ENCODE data around the gene USP20.

USP20 gene

DNA sequence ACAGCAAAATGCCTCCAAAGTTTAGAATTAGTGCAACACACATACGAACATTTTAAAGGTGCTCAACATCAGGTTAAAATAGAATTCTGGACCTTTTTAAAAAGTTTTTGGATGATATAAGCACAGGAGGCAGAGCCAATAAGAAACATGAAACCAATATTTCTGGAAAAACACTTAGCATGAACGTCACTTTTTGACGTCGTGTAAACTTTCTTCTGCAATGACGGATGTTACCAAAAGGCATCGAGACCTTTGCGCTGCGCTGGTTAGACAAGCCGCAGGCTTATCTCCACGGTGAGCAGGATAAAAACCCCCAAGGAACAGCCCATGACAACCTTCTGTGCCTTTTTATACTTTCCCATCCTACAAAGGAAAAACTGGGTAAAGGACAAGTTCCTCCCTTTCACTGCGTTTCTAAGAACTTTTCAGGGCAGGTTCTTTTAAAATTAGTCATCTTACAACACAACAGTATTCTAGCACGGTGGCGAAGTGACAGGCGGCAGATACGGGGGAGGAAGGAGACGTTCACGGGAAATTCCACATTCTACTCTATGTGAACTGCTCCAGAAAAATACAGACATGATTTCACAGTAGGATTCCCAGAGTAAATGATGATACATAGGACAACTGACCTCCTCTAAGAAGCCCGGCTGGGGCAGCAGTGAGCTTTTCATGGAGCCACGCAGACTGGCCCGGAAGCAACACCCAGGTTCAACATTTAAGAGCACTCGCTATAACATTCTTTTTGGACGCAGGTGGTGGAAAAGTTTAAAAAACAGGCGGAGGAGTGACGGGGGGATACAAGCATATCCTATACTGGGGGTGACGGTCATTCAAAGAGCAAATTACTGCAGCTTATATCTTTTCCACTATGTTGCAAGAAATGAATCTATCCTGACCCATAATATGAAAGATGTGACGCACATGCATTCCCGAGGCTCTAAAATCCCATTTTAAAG, 52.4 kb downstream of the USP20 start:
- H3K4me3 ChIP-seq (ENCODE audit: insufficient read depth, low read length, poor library complexity, severe bottlenecking), result peak overlapping the region; percentile 30
- H3K9me2 ChIP-seq (replicated peaks; ENCODE audit: insufficient read depth, low read length), result no peaks in the 10 kb centered on the region
- no peaks in the 10 kb centered on the region for H3K79me2 ChIP-seq (ENCODE audit: insufficient read depth, low read length)
- H3K9me3 ChIP-seq (ENCODE audit: insufficient read depth, low read length), result no peaks in the 10 kb centered on the region
- peaks cover 4% of the 10 kb centered on the region; the same call in 1 of the 2 replicates for H3K36me3 ChIP-seq (ENCODE audit: low read length)
- peak overlapping the region; percentile 69 for H3K4me2 ChIP-seq (ENCODE audit: low read depth, low read length, poor library complexity, severe bottlenecking)
- no peak for TF ChIP-seq EZH2phosphoT487 (conservative IDR thresholded peaks at IDR 0.05; ENCODE audit: low read length)
- TF ChIP-seq, protein P1, sequence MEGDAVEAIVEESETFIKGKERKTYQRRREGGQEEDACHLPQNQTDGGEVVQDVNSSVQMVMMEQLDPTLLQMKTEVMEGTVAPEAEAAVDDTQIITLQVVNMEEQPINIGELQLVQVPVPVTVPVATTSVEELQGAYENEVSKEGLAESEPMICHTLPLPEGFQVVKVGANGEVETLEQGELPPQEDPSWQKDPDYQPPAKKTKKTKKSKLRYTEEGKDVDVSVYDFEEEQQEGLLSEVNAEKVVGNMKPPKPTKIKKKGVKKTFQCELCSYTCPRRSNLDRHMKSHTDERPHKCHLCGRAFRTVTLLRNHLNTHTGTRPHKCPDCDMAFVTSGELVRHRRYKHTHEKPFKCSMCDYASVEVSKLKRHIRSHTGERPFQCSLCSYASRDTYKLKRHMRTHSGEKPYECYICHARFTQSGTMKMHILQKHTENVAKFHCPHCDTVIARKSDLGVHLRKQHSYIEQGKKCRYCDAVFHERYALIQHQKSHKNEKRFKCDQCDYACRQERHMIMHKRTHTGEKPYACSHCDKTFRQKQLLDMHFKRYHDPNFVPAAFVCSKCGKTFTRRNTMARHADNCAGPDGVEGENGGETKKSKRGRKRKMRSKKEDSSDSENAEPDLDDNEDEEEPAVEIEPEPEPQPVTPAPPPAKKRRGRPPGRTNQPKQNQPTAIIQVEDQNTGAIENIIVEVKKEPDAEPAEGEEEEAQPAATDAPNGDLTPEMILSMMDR (IDR thresholded peaks at IDR 0.05; ENCODE audit: insufficient read depth, low read length, poor library complexity, severe bottlenecking), result no peak
- H3F3A ChIP-seq (ENCODE audit: insufficient read depth), result peaks cover 60% of the 10 kb centered on the region
- peak overlapping the region; percentile 64 for H3K9ac ChIP-seq (ENCODE audit: low read length)
- no peaks in the 10 kb centered on the region for H4K20me1 ChIP-seq (ENCODE audit: low read depth, low read length)
- H3K27me3 ChIP-seq (ENCODE audit: low read length), result no peaks in the 10 kb centered on the region
- no peak overlapping the region for H2AFZ ChIP-seq (ENCODE audit: low read depth, low read length, severe bottlenecking)
- peak overlapping the region; percentile 97 for H3K27ac ChIP-seq (ENCODE audit: low read depth, low read length)

GRCh38 chr9:129888293-129889121, 53.2 kb downstream of the USP20 start:
- Histone ChIP-seq H3K9ac (ENCODE audit: low read length) (peak overlapping the region; percentile 64), H3K4me3 (ENCODE audit: insufficient read depth, low read length, poor library complexity, severe bottlenecking) (peak overlapping the region; percentile 30)

GRCh38 chr9:129889122-129889940, 54.1 kb downstream of the USP20 start:
- peak overlapping the region; percentile 97 for H3K27ac ChIP-seq (ENCODE audit: low read depth, low read length)

More at GRCh38 chr9:129888293-129889121, 53.2 kb downstream of the USP20 start:
- Histone ChIP-seq H3K79me2 (ENCODE audit: insufficient read depth, low read length) (no peaks in the 10 kb centered on the region), H3K36me3 (ENCODE audit: low read length) (peaks cover 4% of the 10 kb centered on the region; the same call in 1 of the 2 replicates), H3K4me2 (ENCODE audit: low read depth, low read length, poor library complexity, severe bottlenecking) (peak overlapping the region; percentile 69), H3K27ac (ENCODE audit: low read depth, low read length) (peak overlapping the region; percentile 97), H3K27me3 (ENCODE audit: low read length) (no peaks in the 10 kb centered on the region), H4K20me1 (ENCODE audit: low read depth, low read length) (no peaks in the 10 kb centered on the region), H3K9me2 (replicated peaks; ENCODE audit: insufficient read depth, low read length) (no peaks in the 10 kb centered on the region), H3K9me3 (ENCODE audit: insufficient read depth, low read length) (no peaks in the 10 kb centered on the region), H2AFZ (ENCODE audit: low read depth, low read length, severe bottlenecking) (no peak overlapping the region), H3F3A (ENCODE audit: insufficient read depth) (peaks cover 67% of the 10 kb centered on the region)
- TF ChIP-seq EZH2phosphoT487 (conservative IDR thresholded peaks at IDR 0.05; ENCODE audit: low read length), result no peak
- TF ChIP-seq, protein P1 (IDR thresholded peaks at IDR 0.05; ENCODE audit: insufficient read depth, low read length, poor library complexity, severe bottlenecking), result no peak

More at GRCh38 chr9:129889122-129889940, 54.1 kb downstream of the USP20 start:
- peak overlapping the region; percentile 7 for H3K4me3 ChIP-seq (ENCODE audit: insufficient read depth, low read length, poor library complexity, severe bottlenecking)
- H3K79me2 ChIP-seq (ENCODE audit: insufficient read depth, low read length), result no peaks in the 10 kb centered on the region
- H3K36me3 ChIP-seq (ENCODE audit: low read length), result peaks cover 4% of the 10 kb centered on the region; the same call in 1 of the 2 replicates
- no peaks in the 10 kb centered on the region for H3K9me2 ChIP-seq (replicated peaks; ENCODE audit: insufficient read depth, low read length)
- TF ChIP-seq, protein P1 (IDR thresholded peaks at IDR 0.05; ENCODE audit: insufficient read depth, low read length, poor library complexity, severe bottlenecking), result no peak
- TF ChIP-seq EZH2phosphoT487 (conservative IDR thresholded peaks at IDR 0.05; ENCODE audit: low read length), result no peak
- H3F3A ChIP-seq (ENCODE audit: insufficient read depth), result peaks cover 71% of the 10 kb centered on the region
- H4K20me1 ChIP-seq (ENCODE audit: low read depth, low read length), result no peaks in the 10 kb centered on the region
- H3K4me2 ChIP-seq (ENCODE audit: low read depth, low read length, poor library complexity, severe bottlenecking), result peak overlapping the region; percentile 54
- H3K27me3 ChIP-seq (ENCODE audit: low read length), result no peaks in the 10 kb centered on the region
- no peaks in the 10 kb centered on the region for H3K9me3 ChIP-seq (ENCODE audit: insufficient read depth, low read length)
- peak overlapping the region; percentile 35 for H3K9ac ChIP-seq (ENCODE audit: low read length)
- no peak overlapping the region for H2AFZ ChIP-seq (ENCODE audit: low read depth, low read length, severe bottlenecking)

Data from SU-DHL-6 (cell line).